Ovary (tissue), 9 donors: ENCODE measurements around the gene SMAD3. TPM values are rescaled to one million over a fixed set of nuclear protein-coding genes. Genes with fewer than 3 reads are reported as not detected.
"Not testable (repeated sequence)": the region's sequence is repeated elsewhere in the genome, so short reads cannot be mapped to it uniquely, and the experiment has no call there.

Source experiments
- DNase-seq, 5 donors: peaks; one replicate each; pipeline ENCODE4 v3.0.0-alpha.2; 2019 to 2020
- H3K27ac ChIP-seq, 2 donors: fragments of 200-600 bp; one replicate each; pipeline versions ENCODE4 v1.5.1 to v1.8.0; 2019 to 2022
- H3K27me3 ChIP-seq: fragments of 200-600 bp; one replicate; pipeline ENCODE4 v1.8.0; 2022
- H3K36me3 ChIP-seq: fragments of 200-600 bp; sonication (generic); one replicate; pipeline ENCODE4 v1.5.1; 2019
- H3K4me1 ChIP-seq: one replicate; pipeline ENCODE4 v1.8.1; 2013; ENCODE audit warnings: mild to moderate bottlenecking, moderate library complexity; ENCODE audit not compliant: insufficient read depth
- H3K4me3 ChIP-seq: fragments of 200-600 bp; sonication (generic); one replicate; pipeline ENCODE4 v1.5.1; 2017
- H3K9me3 ChIP-seq, 2 donors: fragments of 200-600 bp in 1 of 2; sonication (generic) in 1 of 2; one replicate each; pipeline versions ENCODE4 v1.5.1 to v1.8.1; 2013 to 2019; ENCODE audit warnings: mild to moderate bottlenecking in 1 of 2, moderate library complexity in 1 of 2
- EP300 ChIP-seq: sonication (generic); formaldehyde crosslinking; IDR thresholded peaks from one replicate; pipeline ENCODE4 v1.6.1; 2017; ENCODE audit warnings: antibody characterized with exemption
- POLR2A ChIP-seq: fragments of 450-650 bp; IDR thresholded peaks from one replicate; pipeline ENCODE4 v1.6.1; 2017; ENCODE audit warnings: antibody characterized with exemption, mild to moderate bottlenecking, moderate library complexity
- WGBS, 3 donors: extraction: QIAGEN DNeasy Blood & Tissue Kit in 1 of 3; methylation state at CpG; one replicate each; pipeline versions ENCODE4 v1.1.5 to v1.1.7; 2013 to 2017; 5-methylcytosine and 5-hydroxymethylcytosine counted together
- intact Hi-C, 4 donors: fragments of 100-400 bp; cut with DNase I; formaldehyde crosslinking; loops; one replicate each; pipeline versions ENCODE4 v1.11.0 to v1.15.1; 2022 to 2023
- polyA plus RNA-seq, 2 donors: library from polyadenylated mRNA; stranded (reverse); fragments of 200-250 nt in 1 of 2; fragments of 350-450 nt in 1 of 2; fragmentation: Illumina TruSeq in 1 of 2; extraction: RNeasy Lipid Tissue Mini Kit (QIAGEN cat#74804) in 1 of 2; gene quantifications; one replicate each; pipeline ENCODE4 v1.2.3, GENCODE V29; 2013 to 2014
- total RNA-seq, 7 donors: library from RNA; depleted of rRNA in 2 of 7; stranded (reverse); fragments of >200 nt in 2 of 7; fragmentation: NEBNext Ultra II Directional in 3 of 7; extraction: Animal tissue kit (Norgen Biotek cat#: 25700) in 3 of 7; gene quantifications; one replicate each; pipeline versions ENCODE4 v1.1.0 to v1.2.4, GENCODE V29; 2016 to 2023
- TF ChIP-seq, protein P1 (sequence below), 3 donors: fragments of 450-650 bp in 2 of 3; fragments of 200-600 bp in 1 of 3; IDR thresholded peaks; one replicate each; pipeline versions ENCODE4 v1.5.1 to v1.8.0; 2016 to 2022; ENCODE audit warnings: antibody characterized with exemption in 3 of 3, mild to moderate bottlenecking in 1 of 3
- donor health status: DM: no; HTN: no; CAD: no; lungs with moderate emphysema.
- donor health status: DM: no; HTN: no; CAD: no.
- donor health status: Bipolar disorder and iron deficiency.
- donor health status: DM: yes; HTN: yes; CAD: no.
- donor health status: DM: no; HTN: no; CAD: no.
- donor health status: DM: yes; HTN: yes; CAD: no.

The SMAD3 gene
- total and polyA plus RNA-seq, 9 donors, result 18.7 to 78.6 (median 46.0) TPM

- Histone ChIP-seq H3K4me1 (peaks cover 25% of the 10 kb centered on the region), H3K27me3 (no peaks in the 10 kb centered on the region), H3K9me3 (no peaks in the 10 kb centered on the region), H3K27ac (no peak overlapping the region), H3K36me3 (no peaks in the 10 kb centered on the region), H3K4me3 (no peak overlapping the region)
- 87 to 91% (median 91%) methylated on average over 9 of the region's 9 CpGs for WGBS, 3 donors
- DNase-seq, result no peak
- TF ChIP-seq, protein P1, sequence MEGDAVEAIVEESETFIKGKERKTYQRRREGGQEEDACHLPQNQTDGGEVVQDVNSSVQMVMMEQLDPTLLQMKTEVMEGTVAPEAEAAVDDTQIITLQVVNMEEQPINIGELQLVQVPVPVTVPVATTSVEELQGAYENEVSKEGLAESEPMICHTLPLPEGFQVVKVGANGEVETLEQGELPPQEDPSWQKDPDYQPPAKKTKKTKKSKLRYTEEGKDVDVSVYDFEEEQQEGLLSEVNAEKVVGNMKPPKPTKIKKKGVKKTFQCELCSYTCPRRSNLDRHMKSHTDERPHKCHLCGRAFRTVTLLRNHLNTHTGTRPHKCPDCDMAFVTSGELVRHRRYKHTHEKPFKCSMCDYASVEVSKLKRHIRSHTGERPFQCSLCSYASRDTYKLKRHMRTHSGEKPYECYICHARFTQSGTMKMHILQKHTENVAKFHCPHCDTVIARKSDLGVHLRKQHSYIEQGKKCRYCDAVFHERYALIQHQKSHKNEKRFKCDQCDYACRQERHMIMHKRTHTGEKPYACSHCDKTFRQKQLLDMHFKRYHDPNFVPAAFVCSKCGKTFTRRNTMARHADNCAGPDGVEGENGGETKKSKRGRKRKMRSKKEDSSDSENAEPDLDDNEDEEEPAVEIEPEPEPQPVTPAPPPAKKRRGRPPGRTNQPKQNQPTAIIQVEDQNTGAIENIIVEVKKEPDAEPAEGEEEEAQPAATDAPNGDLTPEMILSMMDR (IDR thresholded peaks at IDR 0.05), result no peak
- TF ChIP-seq POLR2A (no peak), EP300 (no peak)
- intact Hi-C loops, result no loop called here
Measured at GRCh38 chr15:67070892-67071664, 5.7 kb downstream of the SMAD3 start.

GRCh38 chr15:67072442-67072841 lies 7.0 kb downstream of the SMAD3 start:
- peaks cover 32% of the 10 kb centered on the region for H3K4me1 ChIP-seq
- peak in 1 of 5 donors; percentile 2 for DNase-seq
- TF ChIP-seq EP300, result no peak
- TF ChIP-seq POLR2A, result no peak
- TF ChIP-seq, protein P1 (IDR thresholded peaks at IDR 0.05), result no peak
- H3K27me3 ChIP-seq, result no peaks in the 10 kb centered on the region
- no peak overlapping the region for H3K4me3 ChIP-seq
- H3K36me3 ChIP-seq, result no peaks in the 10 kb centered on the region
- no peaks in the 10 kb centered on the region for H3K9me3 ChIP-seq
- 72 to 90% (median 88%) methylated on average over 1 of the region's 1 CpG for WGBS, 3 donors
- H3K27ac ChIP-seq, result no peak overlapping the region
- intact Hi-C loops, result no loop called here

- H3K4me1 ChIP-seq, result peaks cover 37% of the 10 kb centered on the region
- H3K9me3 ChIP-seq, result no peaks in the 10 kb centered on the region
- no peaks in the 10 kb centered on the region for H3K27me3 ChIP-seq
- H3K36me3 ChIP-seq, result no peaks in the 10 kb centered on the region
- no peak overlapping the region for H3K27ac ChIP-seq
- WGBS, 3 donors, result 68 to 78% (median 77%) methylated on average over 2 of the region's 2 CpGs
- no peak for DNase-seq
- TF ChIP-seq POLR2A (no peak), EP300 (no peak)
- TF ChIP-seq, protein P1 (IDR thresholded peaks at IDR 0.05), result no peak
- intact Hi-C loops, result no loop called here
- no peak overlapping the region for H3K4me3 ChIP-seq
Measured at GRCh38 chr15:67072958-67073357, 7.6 kb downstream of the SMAD3 start.

- WGBS, 3 donors, result 84 to 95% (median 86%) methylated on average over 1 of the region's 1 CpG
- DNase-seq, result no peak
- intact Hi-C loops, result no loop called here
- TF ChIP-seq EP300, result no peak
- Histone ChIP-seq H3K27me3 (no peaks in the 10 kb centered on the region), H3K36me3 (no peaks in the 10 kb centered on the region), H3K9me3 (no peaks in the 10 kb centered on the region), H3K4me1 (peaks cover 33% of the 10 kb centered on the region), H3K27ac (no peak overlapping the region), H3K4me3 (no peak overlapping the region)
Measured at GRCh38 chr15:67074886-67075229, 9.5 kb downstream of the SMAD3 start.

DNA sequence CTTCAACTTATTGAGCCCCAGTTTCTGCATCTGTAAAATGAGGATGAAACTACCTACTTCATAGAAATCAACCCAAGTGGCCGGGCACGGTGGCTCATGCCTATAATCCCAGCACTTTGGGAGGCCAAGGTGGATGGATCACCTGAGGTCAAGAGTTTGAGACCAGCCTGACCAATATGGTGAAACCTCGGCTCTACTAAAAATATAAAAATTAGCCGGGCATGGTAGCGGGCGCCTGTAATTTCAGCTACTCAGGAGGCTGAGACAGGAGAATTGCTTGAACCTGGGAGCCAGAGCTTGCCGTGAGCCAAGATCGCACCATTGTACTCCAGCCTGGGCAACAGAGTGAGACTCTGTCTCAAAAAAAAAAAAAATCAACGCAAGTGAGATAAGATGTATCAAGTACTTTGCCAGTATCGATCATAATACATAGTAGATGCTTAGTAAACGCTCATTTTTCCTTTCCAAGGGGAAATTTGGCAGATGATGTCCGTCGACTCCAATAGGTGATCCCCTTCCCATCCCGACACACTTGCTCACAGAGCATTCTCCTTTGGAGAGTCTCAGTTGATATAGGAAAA lies 10.2 kb downstream of the SMAD3 start:
- H3K4me3 ChIP-seq, H3K27ac ChIP-seq, H3K27me3 ChIP-seq, H3K9me3 ChIP-seq, intact Hi-C loops, H3K36me3 ChIP-seq: not testable (repeated sequence)
- 94 to 97% (median 96%) methylated on average over 14 of the region's 14 CpGs for WGBS, 3 donors
- peaks cover 33% of the 10 kb centered on the region for H3K4me1 ChIP-seq
- peak in 1 of 5 donors; percentile 6 for DNase-seq
